SK-N-SH treated with all-trans-retinoic acid at 6 μM for 48 hours (cell line): Measurements from ENCODE around the gene SLC8B1.

Experiments used
- CREB5 ChIP-seq: fragments of 250-450 bp; sonication (Bioruptor Pico); IDR thresholded peaks from 2 replicates; pipeline ENCODE4 v1.5.1; 2020; ENCODE audit warnings: low read depth, mild to moderate bottlenecking, moderate library complexity
- ESRRG ChIP-seq: fragments of 250-450 bp; sonication (Bioruptor Pico); IDR thresholded peaks from 2 replicates; pipeline ENCODE4 v1.6.1; 2021; ENCODE audit warnings: mild to moderate bottlenecking
- PPARA ChIP-seq: fragments of 250-450 bp; sonication (Bioruptor Pico); IDR thresholded peaks from 2 replicates; pipeline ENCODE4 v1.5.0; 2020; ENCODE audit warnings: mild to moderate bottlenecking, borderline replicate concordance
- RARB ChIP-seq: fragments of 250-450 bp; sonication (Bioruptor Pico); IDR thresholded peaks from 2 replicates; pipeline ENCODE4 v1.8.0; 2021; ENCODE audit warnings: mild to moderate bottlenecking, moderate library complexity
- TCF4 ChIP-seq: fragments of 250-450 bp; sonication (Bioruptor Pico); IDR thresholded peaks from 2 replicates; pipeline ENCODE4 v1.8.0; 2021; ENCODE audit warnings: mild to moderate bottlenecking, moderate library complexity, borderline replicate concordance
- TOX ChIP-seq: fragments of 250-450 bp; sonication (Bioruptor Pico); IDR thresholded peaks from 2 replicates; pipeline ENCODE4 v1.8.0; 2021; ENCODE audit warnings: mild to moderate bottlenecking, moderate library complexity, borderline replicate concordance
- TSHZ2 ChIP-seq: fragments of 250-450 bp; sonication (Bioruptor Pico); IDR thresholded peaks from 2 replicates; pipeline ENCODE4 v1.5.0; 2020; ENCODE audit warnings: mild to moderate bottlenecking, moderate library complexity
- ZC3H10 ChIP-seq: fragments of 250-450 bp; sonication (Bioruptor Pico); IDR thresholded peaks from 2 replicates; pipeline ENCODE4 v1.5.1; 2021; ENCODE audit warnings: mild to moderate bottlenecking, moderate library complexity
- ZNF565 ChIP-seq: fragments of 450-650 bp; formaldehyde crosslinking; conservative IDR thresholded peaks from 2 replicates; pipeline ENCODE4 v1.5.0; 2020; ENCODE audit warnings: low read depth, mild to moderate bottlenecking, moderate library complexity
- TF ChIP-seq, protein P1 (sequence below): fragments of 250-450 bp; sonication (Bioruptor Pico); IDR thresholded peaks from 2 replicates; pipeline ENCODE4 v1.5.1; 2021; ENCODE audit warnings: mild to moderate bottlenecking, moderate library complexity

DNA sequence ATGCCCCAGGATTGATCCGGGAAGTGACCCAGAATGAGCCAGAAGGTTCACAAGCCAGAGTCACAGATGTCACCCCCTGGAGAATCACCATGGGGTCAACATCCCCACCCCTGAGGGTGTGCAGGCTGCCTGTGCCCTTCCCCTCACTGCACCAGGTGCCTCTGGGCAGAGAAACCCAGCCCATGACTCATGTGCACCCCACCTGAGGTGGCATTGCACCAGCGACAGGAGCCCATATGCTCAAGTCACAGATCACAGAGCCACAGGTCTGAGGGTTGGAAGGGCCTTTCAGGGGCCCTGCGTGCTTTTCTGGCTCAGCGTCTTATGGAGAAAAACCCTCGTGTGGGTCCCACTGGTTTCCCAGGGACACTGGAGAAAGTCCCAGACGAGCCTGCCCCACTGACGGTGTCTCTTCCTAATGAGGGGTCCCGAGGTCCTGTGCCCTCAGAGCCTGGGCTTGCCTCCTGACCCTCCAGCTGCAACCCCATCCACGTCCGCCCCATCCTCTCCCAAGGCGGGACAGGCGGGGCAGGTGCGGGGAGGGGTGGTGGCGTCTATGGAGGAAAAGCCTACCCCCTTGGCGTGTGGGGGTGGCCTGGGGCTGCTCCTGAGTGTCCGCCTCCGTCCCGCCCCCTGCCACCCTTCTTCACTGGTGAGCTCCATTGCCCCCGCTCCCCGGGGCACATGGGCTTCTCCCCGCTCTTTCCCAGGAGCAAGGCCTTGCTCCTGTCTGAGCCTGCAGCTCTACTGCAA, 47.6 kb downstream of the SLC8B1 start:
- no peak for TF ChIP-seq CREB5
- TF ChIP-seq RARB (CRISPR knock-in tag), result no peak
- TF ChIP-seq ESRRG, result no peak
- no peak for TF ChIP-seq TOX
- TF ChIP-seq, protein P1, sequence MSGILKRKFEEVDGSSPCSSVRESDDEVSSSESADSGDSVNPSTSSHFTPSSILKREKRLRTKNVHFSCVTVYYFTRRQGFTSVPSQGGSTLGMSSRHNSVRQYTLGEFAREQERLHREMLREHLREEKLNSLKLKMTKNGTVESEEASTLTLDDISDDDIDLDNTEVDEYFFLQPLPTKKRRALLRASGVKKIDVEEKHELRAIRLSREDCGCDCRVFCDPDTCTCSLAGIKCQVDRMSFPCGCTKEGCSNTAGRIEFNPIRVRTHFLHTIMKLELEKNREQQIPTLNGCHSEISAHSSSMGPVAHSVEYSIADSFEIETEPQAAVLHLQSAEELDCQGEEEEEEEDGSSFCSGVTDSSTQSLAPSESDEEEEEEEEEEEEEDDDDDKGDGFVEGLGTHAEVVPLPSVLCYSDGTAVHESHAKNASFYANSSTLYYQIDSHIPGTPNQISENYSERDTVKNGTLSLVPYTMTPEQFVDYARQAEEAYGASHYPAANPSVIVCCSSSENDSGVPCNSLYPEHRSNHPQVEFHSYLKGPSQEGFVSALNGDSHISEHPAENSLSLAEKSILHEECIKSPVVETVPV (CRISPR knock-in tag), result no peak
- no peak for TF ChIP-seq TSHZ2
- TF ChIP-seq ZNF565 (CRISPR knock-in tag), result no peak
- no peak for TF ChIP-seq ZC3H10 (CRISPR knock-in tag)
- no peak for TF ChIP-seq TCF4 (CRISPR knock-in tag)
- TF ChIP-seq PPARA (CRISPR knock-in tag), result no peak
